PFSK-1 (cell line): Measurements from ENCODE around the gene ZC3H13.

ENCODE experiments used
- FOXP2 ChIP-seq: optimal IDR thresholded peaks from 2 replicates; pipeline ENCODE3; 2011; ENCODE audit warnings: borderline replicate concordance, control low read depth, inconsistent platforms; ENCODE audit not compliant: insufficient read depth; ENCODE audit errors: extremely low read length, extremely low read depth
- POLR2AphosphoS5 ChIP-seq: IDR thresholded peaks from 2 replicates; pipeline ENCODE4 v1.6.1; 2012; ENCODE audit warnings: low read depth, mild to moderate bottlenecking, control low read depth, low read length, moderate library complexity
- REST ChIP-seq, 2 experiments: IDR thresholded peaks; 2 replicates each; pipeline versions ENCODE4 v1.6.1 to v1.8.0; 2011 to 2012; ENCODE audit warnings: low read depth in 2 of 2, low read length in 2 of 2, control low read depth in 1 of 2, inconsistent platforms in 1 of 2, mild to moderate bottlenecking in 1 of 2, moderate library complexity in 1 of 2; ENCODE audit not compliant: insufficient read depth in 1 of 2
- SIN3A ChIP-seq: IDR thresholded peaks from 2 replicates; pipeline ENCODE4 v1.6.1; 2012; ENCODE audit warnings: mild to moderate bottlenecking, low read length, moderate library complexity, borderline replicate concordance; ENCODE audit not compliant: insufficient read depth
- TAF1 ChIP-seq: IDR thresholded peaks from 2 replicates; pipeline ENCODE4 v1.6.1; 2012; ENCODE audit warnings: low read length, control low read depth, borderline replicate concordance; ENCODE audit not compliant: insufficient read depth

- TF ChIP-seq POLR2AphosphoS5 (no peak), REST (IDR thresholded peaks at IDR 0.05; ENCODE audit: insufficient read depth in 1 of 2, low read depth in 2 of 2, low read length in 2 of 2) (no peak), TAF1 (no peak), SIN3A (no peak), FOXP2 (no peak)
Measured at GRCh38 chr13:45974500-45974899, 78.0 kb downstream of the ZC3H13 start.
